GM21576 (cell line): ENCODE data around the gene CAMKMT.
A peak's percentile ranks its signal among the peaks of the same experiment; 100 is the strongest.

ENCODE experiments used
- ATAC-seq: cut with Tn5 transposase; IDR thresholded peaks from one replicate; pipeline ENCODE4 v1.9.1; 2021; ENCODE audit warnings: mild to moderate bottlenecking, moderate library complexity; ENCODE audit not compliant: unreplicated experiment

Gene CAMKMT

DNA sequence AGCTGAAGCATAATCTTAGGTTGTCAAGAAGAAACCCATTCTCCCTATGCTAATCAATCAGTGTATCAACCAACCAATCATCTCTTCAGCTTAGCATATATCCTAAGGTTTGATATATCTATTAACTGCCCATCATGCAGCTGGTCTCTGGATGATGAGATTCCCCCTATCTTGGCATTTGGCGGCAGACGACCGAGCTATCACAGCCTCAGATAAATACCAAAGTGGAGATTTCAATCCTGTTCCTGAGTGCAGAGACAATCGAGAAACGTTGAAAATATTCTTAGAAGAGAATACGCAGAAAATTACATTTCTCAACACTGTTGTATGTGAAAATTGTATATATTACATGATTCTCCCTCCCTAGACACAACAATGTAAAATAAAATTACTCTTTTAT lies 320.7 kb downstream of the CAMKMT start:
- no peak for ATAC-seq

GRCh38 chr2:44684559-44684958 lies 322.8 kb downstream of the CAMKMT start:
- no peak for ATAC-seq

DNA sequence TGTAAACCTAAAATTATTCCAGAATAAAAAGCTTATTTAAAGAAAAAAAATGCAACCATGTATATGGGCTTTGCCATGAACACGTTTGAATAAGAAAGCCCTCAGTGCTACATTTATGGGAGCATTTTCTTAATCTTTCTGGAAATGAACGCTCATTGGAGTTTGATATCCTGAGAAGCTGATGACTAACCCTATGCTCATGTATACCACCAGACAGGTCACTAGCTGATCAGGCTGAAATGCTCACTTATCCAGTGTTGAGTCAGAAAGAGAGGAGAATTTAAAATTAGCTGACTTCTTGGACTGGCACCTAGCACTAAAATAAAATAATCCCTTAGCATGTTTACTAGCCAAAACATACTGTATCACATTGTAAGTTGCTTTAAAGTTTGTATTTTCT lies 324.8 kb downstream of the CAMKMT start:
- no peak for ATAC-seq

DNA sequence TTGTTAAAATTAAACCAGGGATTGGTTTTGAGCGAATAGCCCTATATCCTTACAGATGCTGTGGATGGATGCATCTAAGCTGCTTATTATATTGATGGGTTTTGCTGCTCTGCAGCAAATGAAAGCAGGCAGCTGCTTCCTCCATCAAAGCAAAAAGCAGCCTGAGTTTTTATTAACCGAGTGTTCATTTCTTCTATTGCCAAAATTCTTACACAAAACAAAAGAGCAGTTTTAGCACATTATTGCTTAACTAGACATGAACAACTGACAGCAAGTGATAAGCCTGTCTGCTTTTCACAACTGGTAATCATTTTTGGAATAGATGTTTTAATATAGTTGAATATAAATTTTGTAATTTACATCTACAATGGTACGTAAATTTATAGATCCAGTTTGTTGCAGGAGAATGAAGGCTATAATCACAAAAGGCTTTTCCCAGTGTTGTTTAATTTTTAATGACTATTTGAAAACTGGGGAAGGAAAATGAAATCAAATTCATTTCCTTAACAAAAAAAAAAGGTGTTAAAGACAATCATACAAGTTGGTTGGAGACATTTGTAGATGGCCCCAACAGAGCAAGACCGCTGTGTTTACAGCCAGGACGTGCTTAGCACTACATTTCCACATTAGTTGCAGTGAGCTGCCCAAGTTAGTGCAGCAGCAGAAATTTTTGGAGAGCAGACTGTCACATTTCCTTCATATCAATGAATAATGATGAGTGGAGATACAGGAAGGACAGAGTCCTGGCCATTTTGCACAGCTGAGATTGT lies 326.1 kb downstream of the CAMKMT start:
- ATAC-seq: no peak

DNA sequence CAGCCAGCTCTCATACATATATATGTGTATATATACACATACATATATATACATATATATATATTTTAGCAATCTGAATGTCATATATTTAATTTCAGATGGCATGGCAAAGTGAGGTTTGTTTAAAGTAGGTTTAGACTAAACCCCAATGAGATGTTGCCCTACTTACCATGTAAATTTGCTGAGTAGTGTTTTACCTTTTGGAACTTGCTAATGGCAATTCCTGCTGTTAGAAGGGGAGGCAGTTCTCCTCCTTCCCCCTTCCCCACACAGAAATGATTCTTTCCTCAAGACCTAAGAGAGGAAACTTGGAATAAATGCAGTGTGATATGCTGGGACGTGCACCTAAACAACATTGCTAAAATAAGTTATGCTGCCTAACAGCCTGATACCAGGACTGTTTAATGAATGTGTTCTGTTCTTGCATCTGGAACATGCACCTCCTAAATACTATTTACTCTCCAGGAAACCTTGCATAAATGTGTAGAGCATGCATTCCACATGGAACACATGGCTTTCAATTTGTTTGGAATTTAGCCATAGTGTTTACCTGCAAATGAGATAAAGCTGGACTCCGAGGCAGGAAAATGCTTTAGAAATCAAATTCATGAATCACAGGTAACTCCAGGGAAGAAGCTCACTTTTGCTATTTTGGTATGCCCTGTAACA lies 326.8 kb downstream of the CAMKMT start:
- ATAC-seq: no peak

DNA sequence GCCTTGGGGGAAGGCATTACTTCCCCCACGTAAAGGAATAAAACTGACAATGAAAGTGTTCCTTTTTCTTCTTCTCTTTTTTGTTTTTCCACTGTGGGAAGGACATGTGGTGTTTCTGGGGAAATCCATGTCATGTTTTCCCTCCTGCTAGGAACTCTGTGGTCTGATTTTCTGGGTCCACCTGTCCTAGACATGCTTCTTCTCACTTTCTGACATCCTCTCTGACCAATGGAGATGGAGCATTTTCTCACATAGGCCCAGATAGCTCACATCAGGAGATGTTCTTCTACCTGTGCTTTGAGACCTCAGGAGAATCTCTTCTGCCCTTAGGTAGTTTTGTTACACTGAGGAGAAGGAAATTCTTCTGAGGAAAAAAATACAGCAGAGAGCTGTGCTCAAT lies 327.8 kb downstream of the CAMKMT start:
- no peak for ATAC-seq

- ATAC-seq: no peak
Measured at GRCh38 chr2:44691174-44691785, 329.5 kb downstream of the CAMKMT start.

GRCh38 chr2:44692821-44693220 lies 331.1 kb downstream of the CAMKMT start:
- no peak for ATAC-seq

DNA sequence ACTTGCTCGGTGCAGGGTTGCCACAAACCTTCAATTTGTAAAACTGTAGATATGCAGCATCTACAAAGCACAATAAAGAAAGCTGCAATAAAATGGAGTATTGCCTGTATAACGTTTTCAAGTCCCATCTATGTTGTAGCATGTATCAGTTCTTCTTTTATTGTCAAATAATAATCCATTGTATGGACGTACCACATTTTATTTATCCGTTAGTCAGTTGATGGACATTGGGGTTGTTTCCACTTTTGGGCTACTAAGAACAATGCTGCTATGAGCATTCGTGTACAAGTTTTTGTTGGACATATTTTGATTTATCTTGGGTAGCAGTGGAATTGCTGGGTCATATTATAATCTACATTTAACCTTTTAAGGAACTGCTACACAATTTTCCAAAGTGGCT lies 339.1 kb downstream of the CAMKMT start:
- ATAC-seq: no peak

- no peak for ATAC-seq
Measured at GRCh38 chr2:44705356-44705755, 343.6 kb downstream of the CAMKMT start.

DNA sequence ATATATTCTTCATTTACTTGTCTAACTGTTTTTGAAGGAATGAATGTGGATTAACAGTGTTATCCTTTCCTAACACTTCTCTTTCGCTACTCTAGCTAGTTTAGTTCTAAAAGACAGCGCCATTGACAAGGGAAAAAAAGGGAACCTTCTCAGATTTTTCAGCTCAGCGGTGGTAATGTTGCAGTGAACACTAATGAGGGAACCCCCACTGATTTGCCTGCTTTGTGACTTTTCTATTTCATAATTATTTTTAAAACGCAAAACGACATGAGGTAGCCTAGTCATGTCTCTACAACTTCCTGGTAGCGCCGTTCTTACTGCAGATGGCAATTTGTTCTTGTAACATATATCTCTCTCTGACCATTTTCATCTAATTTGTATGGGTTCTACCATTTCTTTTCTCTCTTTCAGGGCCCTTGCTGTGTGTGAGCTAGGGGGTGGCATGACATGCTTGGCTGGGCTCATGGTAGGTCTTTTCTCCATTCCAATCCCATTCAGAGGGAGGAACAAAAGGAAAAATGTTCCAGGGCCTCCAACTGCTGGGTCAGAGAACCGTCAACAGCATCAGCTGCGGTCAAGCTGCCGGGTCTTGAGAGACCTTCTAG lies 344.2 kb downstream of the CAMKMT start:
- ATAC-seq: no peak

DNA sequence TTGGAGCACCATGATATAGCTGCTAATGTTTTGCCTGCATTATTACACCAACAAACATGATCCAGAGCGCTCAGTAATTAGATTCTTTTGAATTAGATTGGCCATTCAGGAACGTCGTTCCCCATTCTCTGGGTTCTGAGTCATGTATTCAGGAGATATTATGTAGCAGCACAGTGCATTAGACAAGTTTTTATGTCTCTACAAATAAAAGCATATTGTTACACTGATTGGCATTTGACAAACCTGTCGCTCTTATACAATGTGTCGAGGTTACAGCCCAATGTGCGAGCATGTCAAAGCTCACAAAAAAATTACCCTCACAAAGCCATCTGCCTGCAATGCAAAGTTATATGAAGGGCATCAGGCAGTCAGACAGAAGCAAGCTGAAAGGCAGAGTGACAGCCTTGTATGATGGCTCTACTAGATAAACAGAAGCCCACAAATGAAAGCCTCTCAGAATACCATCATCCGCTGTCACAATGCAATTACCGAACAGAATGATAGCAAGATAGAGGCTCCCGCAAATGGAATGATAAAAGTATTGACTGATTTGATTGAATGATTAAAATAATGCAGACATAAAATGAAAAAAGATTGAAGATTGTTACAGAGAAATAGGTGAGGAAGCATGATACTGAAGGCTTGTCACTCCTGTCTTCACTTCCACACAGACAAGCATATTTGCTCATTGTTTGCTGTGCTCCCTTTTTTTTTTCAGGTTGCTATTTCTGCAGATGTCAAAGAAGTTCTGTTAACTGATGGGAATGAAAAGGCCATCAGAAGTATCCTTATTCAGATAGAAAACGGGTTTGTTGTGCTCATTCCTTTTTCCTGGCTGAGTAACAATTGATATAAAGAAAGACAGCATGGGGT lies 345.2 kb downstream of the CAMKMT start:
- no peak for ATAC-seq

DNA sequence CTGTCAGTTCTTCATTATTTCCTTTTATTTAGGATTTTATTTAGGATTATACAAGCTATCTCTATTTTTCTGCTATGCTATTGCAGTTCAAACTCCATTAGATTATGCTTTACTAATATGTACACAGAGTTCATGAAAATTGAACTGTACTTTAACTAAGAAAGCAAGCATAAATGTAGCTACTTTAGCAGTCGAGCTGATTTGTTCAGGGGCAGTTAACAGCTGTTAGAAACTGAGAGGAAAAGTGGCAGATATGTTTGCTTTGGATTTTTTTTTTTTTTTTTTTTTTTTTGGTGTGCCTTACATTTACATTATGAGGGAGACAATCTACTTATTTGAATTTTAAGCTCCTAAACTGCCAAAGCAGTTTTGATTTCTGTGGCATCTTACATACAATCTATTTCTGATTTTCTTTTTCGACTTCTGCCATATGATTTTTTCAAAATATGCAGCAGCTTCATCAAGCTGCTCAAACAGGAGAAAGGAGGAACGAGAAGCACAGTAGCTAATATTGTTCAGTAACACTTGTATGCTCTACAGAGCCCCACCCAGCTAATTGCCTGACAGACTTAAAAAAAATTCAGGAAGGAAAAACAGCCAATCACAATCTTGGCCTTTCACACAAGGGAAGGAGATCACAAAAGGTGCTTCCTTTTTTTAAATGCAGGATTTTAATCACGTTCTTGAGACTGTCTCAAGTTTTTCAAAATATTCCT lies 346.4 kb downstream of the CAMKMT start:
- peak; percentile 69 for ATAC-seq

- ATAC-seq: peak; percentile 27
Measured at GRCh38 chr2:44708661-44709000, 346.9 kb downstream of the CAMKMT start.

GRCh38 chr2:44713170-44713569 lies 351.4 kb downstream of the CAMKMT start:
- no peak for ATAC-seq

GRCh38 chr2:44715671-44716081 lies 353.9 kb downstream of the CAMKMT start:
- ATAC-seq: no peak

GRCh38 chr2:44716131-44716530 lies 354.4 kb downstream of the CAMKMT start:
- ATAC-seq: no peak

DNA sequence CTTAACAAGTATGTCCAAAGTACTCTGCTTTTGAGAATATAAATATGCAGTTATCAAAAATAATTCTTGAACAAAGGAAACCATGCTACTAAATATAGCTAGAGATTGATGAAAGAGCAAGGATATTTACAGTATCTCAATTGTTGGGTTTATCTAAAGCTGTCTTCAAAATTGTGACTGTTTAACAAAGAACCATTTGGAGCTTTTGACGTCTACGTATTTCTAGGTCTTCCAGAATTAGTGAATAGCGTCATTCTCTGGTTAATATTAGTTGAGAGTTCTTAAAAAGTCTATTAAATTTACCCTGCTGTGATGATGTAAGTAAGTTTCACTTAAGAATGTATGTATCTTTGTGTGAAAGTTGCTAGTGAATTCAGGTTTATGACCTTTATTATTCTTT lies 356.7 kb downstream of the CAMKMT start:
- ATAC-seq: no peak

- ATAC-seq: no peak
Measured at GRCh38 chr2:44719562-44719961, 357.8 kb downstream of the CAMKMT start.

DNA sequence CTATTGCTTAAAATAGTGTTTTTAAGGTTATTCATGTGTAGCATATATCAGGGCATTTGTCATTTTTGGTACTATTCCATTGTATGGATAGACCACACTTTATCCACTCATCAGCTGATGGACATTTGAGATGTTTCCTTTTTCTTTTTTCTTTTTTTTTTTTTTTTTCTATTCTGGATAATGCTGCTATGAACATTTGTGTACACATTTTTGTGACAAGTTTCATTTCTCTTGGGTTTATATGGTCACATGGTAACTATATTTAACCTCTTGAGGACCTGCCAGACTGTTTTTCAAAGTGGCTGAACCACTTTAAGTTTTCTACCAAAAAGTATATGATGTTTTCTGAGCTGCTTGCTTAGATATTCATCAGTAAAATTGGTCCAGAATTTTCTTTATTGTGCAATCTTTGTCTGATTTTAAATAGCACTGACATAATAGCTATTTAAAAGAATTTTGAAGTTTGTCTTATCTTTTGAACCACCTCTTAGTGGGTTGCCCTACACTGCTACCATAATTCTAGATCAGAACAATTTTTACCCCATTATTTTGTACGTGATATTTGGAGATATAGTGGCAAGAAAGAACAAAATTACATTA lies 360.4 kb downstream of the CAMKMT start:
- peak; percentile 79 for ATAC-seq
